ENCODE data around the gene ZSCAN12. TPM values are rescaled to one million over a fixed set of nuclear protein-coding genes. Genes with fewer than 3 reads are reported as not detected.

ZSCAN12 gene
- total RNA-seq, 1 experiment from 2014 or later, result 4.7 TPM

DNA sequence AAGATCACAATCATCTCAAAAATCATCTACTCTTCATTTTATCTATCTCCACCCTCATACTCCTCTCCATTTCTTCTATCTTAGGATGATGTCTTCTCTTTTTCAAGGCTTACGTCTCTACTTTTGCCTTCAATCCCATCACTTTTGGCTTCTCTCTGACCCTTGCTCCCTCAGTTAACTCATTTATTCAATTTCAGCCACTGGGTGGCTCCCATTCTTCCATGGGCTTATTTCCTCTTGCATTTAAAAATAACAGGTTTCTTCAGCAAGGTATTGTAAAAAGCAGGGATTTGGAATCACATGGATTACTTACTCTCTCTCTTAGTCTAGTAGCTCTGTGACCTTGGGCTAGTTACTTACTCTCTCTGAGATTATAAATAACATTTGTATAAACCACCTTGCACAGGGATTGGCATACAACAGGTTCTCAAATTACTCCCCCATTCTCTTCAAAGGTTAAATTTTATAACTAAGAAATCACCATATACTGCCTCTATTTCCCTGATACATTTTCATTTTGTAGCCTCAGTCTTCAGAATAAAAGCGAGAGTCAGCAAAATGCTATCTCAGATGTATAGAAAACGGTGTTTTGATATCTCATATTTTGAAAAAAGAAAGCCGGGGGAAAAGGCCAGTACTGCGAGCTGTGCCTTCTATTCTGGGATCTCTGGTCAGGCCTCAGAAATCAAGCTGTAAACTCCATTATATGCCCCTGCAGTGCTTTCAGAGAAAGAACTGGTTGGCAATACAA is 5.5 kb downstream of the ZSCAN12 start:
- Mint-ChIP-seq H3K27ac (ENCODE audit: unreplicated experiment) (no peak overlapping the region), H3K27me3 (ENCODE audit: unreplicated experiment) (no peaks in the 10 kb centered on the region), H3K4me3 (ENCODE audit: low read depth, unreplicated experiment) (no peak overlapping the region), H3K36me3 (ENCODE audit: insufficient read depth, unreplicated experiment) (peaks cover 8% of the 10 kb centered on the region), H3K9me3 (ENCODE audit: low read depth, unreplicated experiment) (no peaks in the 10 kb centered on the region), H3K4me1 (ENCODE audit: low read depth, unreplicated experiment) (peaks cover 23% of the 10 kb centered on the region)
- CTCF ChIA-PET, result interaction anchor here (1.5 kb wide), 1 partner anchor 11 kb away, joined by 3 read pairs; no protein-coding TSS in a partner anchor
- no TSS peak for BruUV-seq (replicated peaks)
- DNase-seq, result no peak
- intact Hi-C loops (cut with micrococcal nuclease; ENCODE audit: unreplicated experiment), result loop anchor here (1.0 kb wide), 1 partner anchor 290 kb away; no protein-coding TSS in a partner anchor
- TF ChIP-seq, protein P1, sequence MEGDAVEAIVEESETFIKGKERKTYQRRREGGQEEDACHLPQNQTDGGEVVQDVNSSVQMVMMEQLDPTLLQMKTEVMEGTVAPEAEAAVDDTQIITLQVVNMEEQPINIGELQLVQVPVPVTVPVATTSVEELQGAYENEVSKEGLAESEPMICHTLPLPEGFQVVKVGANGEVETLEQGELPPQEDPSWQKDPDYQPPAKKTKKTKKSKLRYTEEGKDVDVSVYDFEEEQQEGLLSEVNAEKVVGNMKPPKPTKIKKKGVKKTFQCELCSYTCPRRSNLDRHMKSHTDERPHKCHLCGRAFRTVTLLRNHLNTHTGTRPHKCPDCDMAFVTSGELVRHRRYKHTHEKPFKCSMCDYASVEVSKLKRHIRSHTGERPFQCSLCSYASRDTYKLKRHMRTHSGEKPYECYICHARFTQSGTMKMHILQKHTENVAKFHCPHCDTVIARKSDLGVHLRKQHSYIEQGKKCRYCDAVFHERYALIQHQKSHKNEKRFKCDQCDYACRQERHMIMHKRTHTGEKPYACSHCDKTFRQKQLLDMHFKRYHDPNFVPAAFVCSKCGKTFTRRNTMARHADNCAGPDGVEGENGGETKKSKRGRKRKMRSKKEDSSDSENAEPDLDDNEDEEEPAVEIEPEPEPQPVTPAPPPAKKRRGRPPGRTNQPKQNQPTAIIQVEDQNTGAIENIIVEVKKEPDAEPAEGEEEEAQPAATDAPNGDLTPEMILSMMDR (IDR thresholded peaks at IDR 0.05; ENCODE audit: unreplicated experiment), result no peak

DNA sequence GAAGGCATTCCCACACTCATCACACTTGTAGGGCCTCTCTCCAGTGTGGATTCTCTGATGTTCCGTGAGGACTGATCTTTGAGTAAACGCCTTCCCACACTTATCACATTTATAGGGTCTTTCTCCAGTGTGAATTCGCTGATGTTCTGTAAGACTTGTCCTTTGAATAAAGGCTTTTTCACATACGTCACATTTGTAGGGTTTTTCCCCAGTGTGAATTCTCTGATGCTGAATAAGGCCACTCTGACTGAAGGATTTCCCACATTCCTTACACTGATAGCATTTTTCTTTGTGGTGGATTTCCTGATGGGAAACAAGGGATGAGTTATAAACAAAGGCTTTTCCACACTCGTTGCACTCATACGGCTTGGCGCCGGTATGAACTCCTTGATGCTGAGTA is 8.9 kb downstream of the ZSCAN12 start:
- TF ChIP-seq, protein P1 (IDR thresholded peaks at IDR 0.05; ENCODE audit: unreplicated experiment), result no peak
- Mint-ChIP-seq H3K4me3 (ENCODE audit: low read depth, unreplicated experiment) (no peak overlapping the region), H3K36me3 (ENCODE audit: insufficient read depth, unreplicated experiment) (peaks cover 7% of the 10 kb centered on the region), H3K4me1 (ENCODE audit: low read depth, unreplicated experiment) (no peaks in the 10 kb centered on the region), H3K27ac (ENCODE audit: unreplicated experiment) (no peak overlapping the region), H3K27me3 (ENCODE audit: unreplicated experiment) (no peaks in the 10 kb centered on the region), H3K9me3 (ENCODE audit: low read depth, unreplicated experiment) (no peaks in the 10 kb centered on the region)
- CTCF ChIA-PET, result no interaction called here
- intact Hi-C loops (cut with micrococcal nuclease; ENCODE audit: unreplicated experiment), result no loop called here
- BruUV-seq (replicated peaks), result no TSS peak
- no peak for DNase-seq

DNA sequence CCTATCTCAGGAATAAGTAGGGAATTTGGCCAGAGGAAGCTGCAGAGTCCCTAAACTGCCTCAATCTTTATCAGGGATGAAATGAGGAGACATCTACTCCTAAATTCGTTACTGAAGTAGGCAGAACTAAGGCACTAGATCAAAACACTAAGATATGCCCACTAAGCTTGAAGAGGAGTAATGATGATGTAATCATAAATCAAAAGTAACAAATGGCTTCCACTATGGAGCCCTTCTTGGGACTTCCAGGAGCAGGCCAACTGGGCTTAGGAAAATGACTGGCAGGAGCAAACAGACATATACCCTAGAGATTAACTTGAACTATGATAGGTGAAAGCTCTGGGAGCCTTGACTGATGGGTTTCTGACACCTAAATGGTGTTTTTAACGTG is 15.4 kb downstream of the ZSCAN12 start:
- Mint-ChIP-seq H3K36me3 (ENCODE audit: insufficient read depth, unreplicated experiment) (peaks cover 26% of the 10 kb centered on the region), H3K27me3 (ENCODE audit: unreplicated experiment) (no peaks in the 10 kb centered on the region), H3K27ac (ENCODE audit: unreplicated experiment) (no peak overlapping the region), H3K4me1 (ENCODE audit: low read depth, unreplicated experiment) (peaks cover 13% of the 10 kb centered on the region), H3K9me3 (ENCODE audit: low read depth, unreplicated experiment) (peaks cover 8% of the 10 kb centered on the region), H3K4me3 (ENCODE audit: low read depth, unreplicated experiment) (peak overlapping the region; percentile 85)
- BruUV-seq (replicated peaks), result no TSS peak
- intact Hi-C loops (cut with micrococcal nuclease; ENCODE audit: unreplicated experiment), result loop anchor here (5.0 kb wide), 1 partner anchor 203 kb away; a partner anchor contains a TSS
- TF ChIP-seq, protein P1 (IDR thresholded peaks at IDR 0.05; ENCODE audit: unreplicated experiment), result no peak
- no peak for DNase-seq
- CTCF ChIA-PET, result interaction anchor here (0.7 to 1.8 kb wide), 5 partner anchors 12 to 158 kb away, joined by 4 to 14 read pairs (median 7); partner anchors contain the start of genes ZKSCAN4 and ZSCAN12

DNA sequence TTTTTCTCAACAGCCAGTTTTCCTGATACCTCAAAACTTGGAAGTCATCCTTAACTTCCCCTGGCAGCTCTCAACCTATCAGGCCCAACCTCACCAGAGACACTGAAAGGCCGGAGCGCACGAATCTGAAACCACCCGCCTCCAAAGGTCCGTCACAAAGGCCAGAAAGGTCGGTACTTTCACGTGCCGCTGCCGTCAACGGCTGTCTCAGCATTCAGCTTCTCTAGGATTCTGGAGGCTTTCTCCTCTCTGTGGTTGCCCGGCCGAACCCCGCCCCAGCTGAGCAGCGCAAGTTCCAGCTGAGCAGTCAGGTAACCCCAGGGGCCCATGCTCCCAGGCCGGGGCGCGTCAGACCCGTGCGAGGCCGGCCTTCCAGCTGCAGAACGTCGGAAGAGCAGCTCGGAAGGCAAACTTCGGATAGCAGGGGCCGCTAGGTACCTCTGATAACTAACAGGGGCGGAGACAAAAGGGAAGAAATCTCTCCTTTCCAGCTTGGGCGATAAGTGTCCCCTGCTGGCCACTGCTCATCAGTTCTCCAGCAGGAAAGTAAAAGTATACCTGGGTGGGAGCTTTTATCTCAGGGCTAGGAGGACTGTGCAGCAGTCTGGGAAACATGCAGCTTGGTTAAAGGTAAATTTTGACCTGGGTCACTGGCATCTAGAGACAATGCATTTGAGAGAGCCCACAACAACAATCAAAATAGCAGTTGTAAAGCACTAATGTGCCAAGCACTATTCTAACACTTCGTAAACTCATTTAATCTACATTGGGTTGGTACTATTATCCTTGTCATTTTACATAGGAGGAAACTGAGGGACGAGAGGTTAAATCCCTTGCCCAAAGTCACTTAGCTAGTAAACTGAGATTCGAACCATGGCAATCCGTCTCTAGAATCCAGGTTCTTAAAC is 16.1 kb downstream of the ZSCAN12 start:
- BruUV-seq (replicated peaks), result no TSS peak
- TF ChIP-seq, protein P1 (IDR thresholded peaks at IDR 0.05; ENCODE audit: unreplicated experiment), result peak; percentile 77
- intact Hi-C loops (cut with micrococcal nuclease; ENCODE audit: unreplicated experiment), result loop anchor here (1.0 to 5.0 kb wide), 3 partner anchors 27 to 259 kb away; partner anchors contain the start of gene ZSCAN16
- Mint-ChIP-seq H3K27ac (ENCODE audit: unreplicated experiment) (peak overlapping the region; percentile 88), H3K4me3 (ENCODE audit: low read depth, unreplicated experiment) (peak overlapping the region; percentile 85), H3K36me3 (ENCODE audit: insufficient read depth, unreplicated experiment) (peaks cover 26% of the 10 kb centered on the region), H3K4me1 (ENCODE audit: low read depth, unreplicated experiment) (peaks cover 13% of the 10 kb centered on the region), H3K27me3 (ENCODE audit: unreplicated experiment) (no peaks in the 10 kb centered on the region), H3K9me3 (ENCODE audit: low read depth, unreplicated experiment) (peaks cover 8% of the 10 kb centered on the region)
- DNase-seq, result peak; percentile 90
- CTCF ChIA-PET, result interaction anchor here (0.5 to 1.8 kb wide), 9 partner anchors 10 to 165 kb away, joined by 3 to 14 read pairs (median 4); partner anchors contain the start of genes ZKSCAN4 and ZSCAN12

Data from Calu3 (cell line).